ENCODE measurements around the gene IL36A.

The IL36A gene

DNA sequence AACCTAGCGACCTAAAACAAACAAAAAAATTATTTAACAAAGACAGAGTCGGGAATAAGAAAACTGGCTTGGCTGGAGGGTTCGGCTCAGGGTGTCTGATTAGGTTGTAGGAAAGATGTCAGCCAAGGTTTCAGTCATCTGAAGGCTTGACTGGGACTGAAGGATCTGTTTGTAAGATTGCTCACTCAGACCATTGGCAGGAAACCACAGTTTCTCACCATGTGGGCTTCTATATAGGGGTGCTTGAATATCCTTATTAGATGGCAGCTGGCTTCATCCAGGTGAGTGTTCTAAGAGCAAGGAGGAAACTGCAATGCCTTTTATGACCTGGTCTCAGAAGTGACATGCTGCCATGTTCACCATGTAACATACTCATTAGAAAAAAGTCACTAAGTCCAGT lies 48.4 kb downstream of the IL36A start:
- no peak for DNase-seq

DNA sequence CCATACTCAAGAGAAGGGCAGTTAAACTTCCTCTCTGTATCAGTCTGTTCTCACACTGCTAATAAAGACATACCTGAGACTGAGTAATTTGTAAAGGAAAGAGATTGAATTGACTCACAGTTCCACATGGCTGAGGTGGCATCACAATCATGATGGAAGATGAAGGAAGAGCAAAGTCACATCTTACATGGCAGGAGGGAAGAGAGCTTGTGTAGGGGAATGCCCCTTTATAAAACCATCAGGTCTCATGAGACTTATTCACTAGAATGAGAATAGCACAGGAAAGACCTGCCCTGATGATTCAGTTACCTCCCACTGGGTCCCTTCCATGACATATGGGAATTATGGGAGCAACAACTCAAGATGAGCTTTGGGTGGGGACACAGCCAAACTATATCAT lies 48.8 kb downstream of the IL36A start:
- DNase-seq = no peak

DNA sequence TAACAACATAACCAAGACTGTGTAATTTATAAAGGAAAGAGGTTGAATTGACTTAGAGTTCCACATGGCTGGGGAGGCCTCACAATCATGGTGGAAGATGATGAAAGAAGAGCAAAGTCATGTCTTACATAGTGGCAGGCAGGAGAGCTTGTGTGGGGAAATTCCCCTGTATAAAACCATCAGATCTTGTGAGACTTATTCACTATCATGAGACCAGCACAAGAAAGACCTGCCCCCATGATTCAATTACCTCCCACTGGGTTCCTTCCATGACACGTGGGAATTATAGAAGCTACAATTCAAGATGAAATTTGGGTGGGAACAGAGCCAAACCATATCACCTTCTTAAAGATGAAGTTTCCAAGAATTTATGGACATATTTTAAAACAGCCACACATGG lies 51.3 kb downstream of the IL36A start:
- DNase-seq = no peak

DNA sequence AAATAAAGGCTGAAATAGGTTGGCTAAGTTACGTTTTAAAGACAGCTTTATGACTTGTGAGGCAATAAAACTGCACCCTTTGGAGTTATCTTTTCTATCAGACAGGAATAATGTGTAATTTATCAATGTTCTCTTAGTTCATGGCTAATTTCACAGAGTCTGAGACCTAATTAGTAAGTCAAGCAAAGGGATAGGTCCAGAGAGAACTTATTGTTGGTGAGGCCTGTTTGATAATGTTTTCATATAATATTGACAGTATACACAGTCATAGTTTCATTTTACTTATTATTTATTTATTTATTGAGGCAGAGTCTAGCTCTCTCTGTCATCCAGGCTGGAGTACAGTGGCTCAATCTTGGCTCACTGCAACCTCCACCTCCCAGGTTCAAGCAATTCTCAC lies 51.9 kb downstream of the IL36A start:
- no peak for DNase-seq
